T47D (cell line): Measurements from ENCODE around the gene XDH.

ENCODE experiments used
- DNase-seq, 2 experiments: peaks; one replicate each; pipeline versions ENCODE4 v3.0.0 to v3.0.0-alpha.2; 2011 to 2012; ENCODE audit warnings: low read depth in 1 of 2, low spot score in 1 of 2
- JUND ChIP-seq: IDR thresholded peaks from 2 replicates; pipeline ENCODE4 v1.6.1; 2012; ENCODE audit warnings: low read depth
- in situ Hi-C: cut with HindIII; loops from 2 replicates; pipeline ENCODE4 v1.10.0; 2016; ENCODE audit warnings: low sequenced_read_pairs, low pct_unique_long_range_greater_than_20kb

The XDH gene

DNA sequence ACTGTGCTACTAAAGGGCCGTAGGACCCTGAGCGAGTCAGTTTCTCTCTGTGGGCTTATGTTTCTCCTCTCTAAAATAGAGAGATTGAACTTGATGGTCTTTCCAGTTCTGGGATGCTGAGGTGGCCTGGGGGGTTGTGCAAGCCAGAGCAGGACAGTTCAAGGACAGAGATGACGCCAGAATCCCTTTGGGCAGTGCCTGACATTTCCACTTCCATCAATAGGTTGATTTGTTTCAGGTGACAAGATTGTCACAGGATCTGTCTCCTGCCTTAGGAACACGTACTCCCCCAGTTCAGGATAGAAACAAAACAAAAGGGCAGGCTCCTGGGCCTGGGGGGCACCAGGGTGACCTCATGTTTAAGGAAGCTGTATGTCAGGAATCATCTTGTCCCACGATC is 82.0 kb downstream of the XDH start:
- in situ Hi-C loops, result no loop called here
- TF ChIP-seq JUND, result no peak
- no peak for DNase-seq

- in situ Hi-C loops, result no loop called here
- TF ChIP-seq JUND, result no peak
- DNase-seq, result no peak
Measured at GRCh38 chr2:31331156-31331555, 83.4 kb downstream of the XDH start.

DNA sequence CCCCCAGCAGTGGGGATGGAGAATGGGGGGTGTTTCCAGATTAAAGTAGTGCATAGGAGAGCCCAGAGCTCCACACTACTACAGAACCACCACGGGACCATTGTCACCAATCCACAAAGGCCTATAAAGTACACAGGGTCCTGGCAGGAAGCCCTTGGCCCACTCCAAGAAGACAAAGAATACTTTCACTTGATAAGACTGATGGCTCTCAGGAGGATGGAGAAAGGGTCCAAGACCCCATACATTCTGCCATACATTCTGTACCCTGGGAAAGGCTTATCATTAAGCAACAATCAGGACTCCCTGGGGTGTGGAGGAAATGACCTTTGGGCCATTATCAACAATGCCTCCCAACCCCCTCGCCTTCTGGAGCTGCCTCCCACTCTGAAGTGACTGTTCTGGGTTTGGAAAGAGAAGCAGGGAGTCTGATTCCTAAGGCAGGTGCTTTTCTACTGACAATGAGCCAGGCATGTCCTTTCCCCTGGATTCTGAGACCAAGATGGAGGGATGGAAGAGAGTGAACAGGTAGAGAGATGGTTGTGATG is 85.4 kb downstream of the XDH start:
- in situ Hi-C loops, result no loop called here
- DNase-seq, result no peak
- TF ChIP-seq JUND, result no peak

DNA sequence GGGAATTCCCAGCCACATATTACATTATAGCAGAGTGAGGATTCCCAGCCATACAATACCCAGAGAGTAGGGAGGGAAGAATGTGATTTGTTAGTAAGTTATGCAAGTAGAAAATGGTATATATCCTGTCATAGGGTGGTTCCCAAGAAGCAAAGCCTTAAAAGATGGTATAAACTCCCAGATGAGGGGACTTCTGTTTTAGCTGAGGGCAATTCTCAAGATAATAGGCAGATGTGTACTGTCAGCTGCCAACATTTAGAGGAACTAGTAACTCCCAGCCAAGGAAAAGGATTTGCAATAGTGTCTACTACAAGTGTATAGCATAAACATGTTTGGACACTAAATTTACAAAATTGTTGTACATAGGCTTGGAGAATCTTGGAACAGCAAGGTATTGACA is 86.5 kb downstream of the XDH start:
- no peak for DNase-seq
- TF ChIP-seq JUND, result no peak
- in situ Hi-C loops, result no loop called here

DNA sequence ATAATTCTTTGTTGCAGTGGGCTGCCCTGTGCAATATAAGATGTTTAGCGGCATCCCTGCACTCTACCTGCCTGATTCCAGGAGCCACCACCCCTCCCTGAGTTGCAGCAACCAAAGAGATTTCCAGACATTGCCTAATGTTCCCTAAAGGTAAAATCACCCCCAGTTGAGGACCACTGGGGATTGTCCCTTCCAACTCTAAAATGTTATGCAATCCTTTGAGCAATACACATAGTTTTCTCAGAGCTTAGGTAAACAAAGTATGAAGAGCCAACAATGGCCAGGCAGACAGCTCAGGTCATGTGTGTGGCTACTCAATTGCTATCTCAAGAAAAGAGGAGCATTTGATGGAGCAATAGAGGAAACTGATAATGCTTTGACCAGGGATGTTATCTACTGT is 87.0 kb downstream of the XDH start:
- in situ Hi-C loops, result no loop called here
- TF ChIP-seq JUND, result no peak
- DNase-seq, result no peak

DNA sequence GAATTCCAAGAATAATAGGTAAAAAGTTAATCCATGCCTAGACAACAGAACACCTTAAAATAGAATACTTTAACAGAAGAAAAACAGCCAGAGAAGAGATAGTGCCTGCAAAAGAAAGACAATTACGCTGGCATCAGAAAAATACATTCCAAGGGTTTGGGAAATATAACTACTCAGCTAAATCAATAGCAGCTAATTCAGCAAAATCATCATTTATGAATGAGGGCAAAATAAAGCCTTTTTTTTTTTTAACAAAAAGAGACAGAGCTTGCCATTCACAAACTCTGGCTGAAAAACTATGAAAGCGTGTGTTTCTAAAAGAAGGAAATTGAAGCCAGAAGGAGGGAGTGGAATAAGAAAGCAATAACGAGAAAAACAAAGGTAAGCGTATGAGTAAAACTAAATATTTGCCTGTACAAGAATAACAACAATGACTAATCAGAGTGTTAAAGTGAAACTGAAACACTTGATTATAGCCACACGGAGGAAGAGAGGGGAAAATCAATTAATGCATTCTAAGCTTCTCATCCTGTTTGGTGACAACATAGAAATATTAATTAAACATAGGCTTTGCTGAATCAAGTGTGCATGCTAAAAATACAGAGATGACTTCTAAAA is 90.4 kb downstream of the XDH start:
- TF ChIP-seq JUND, result no peak
- DNase-seq, result no peak
- in situ Hi-C loops, result no loop called here

DNA sequence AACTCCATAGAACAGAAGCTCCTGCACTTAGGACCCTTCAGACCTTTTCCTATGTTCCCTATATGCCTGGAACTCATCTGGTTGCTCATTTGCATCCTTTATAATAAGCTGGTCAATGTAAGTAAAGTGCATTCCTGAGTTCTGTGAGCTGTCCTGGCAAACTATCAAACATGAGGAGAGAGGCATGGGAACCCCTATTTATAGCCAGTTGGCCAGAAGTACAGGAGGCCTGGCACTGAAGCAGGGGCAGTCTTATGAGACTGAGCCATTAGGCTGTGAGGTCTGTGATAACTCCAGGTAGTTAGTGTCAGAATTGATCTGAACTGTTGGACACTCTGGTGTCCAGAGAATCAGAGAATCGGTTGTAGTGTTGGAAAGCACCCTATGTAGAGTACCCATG is 92.2 kb downstream of the XDH start:
- TF ChIP-seq JUND, result no peak
- DNase-seq, result no peak
- in situ Hi-C loops, result no loop called here

- in situ Hi-C loops, result no loop called here
- TF ChIP-seq JUND, result no peak
- no peak for DNase-seq
Measured at GRCh38 chr2:31319406-31320175, 95.0 kb downstream of the XDH start.

GRCh38 chr2:31318361-31319336 is 95.9 kb downstream of the XDH start:
- DNase-seq, result no peak
- TF ChIP-seq JUND, result no peak
- in situ Hi-C loops, result no loop called here

DNA sequence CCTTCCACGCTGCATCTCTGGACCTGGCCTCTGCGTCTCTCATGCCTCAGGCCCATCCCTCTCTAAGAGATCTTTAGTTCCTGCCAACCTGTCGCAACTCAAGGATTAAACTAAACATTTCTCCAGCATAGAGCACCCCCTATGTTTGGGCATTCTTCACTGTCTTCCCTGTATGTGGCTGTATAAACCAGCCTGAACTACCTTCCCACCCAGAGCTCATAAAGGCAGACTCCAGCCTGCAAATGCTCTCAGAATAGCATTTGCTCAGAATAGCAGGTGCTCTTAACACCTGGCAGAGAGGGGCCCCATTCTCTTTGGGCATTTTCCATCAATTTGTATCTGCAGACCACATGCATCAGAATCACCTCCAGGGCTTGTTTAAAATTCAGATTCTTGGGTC is 97.1 kb downstream of the XDH start:
- TF ChIP-seq JUND, result no peak
- in situ Hi-C loops, result no loop called here
- DNase-seq, result no peak

DNA sequence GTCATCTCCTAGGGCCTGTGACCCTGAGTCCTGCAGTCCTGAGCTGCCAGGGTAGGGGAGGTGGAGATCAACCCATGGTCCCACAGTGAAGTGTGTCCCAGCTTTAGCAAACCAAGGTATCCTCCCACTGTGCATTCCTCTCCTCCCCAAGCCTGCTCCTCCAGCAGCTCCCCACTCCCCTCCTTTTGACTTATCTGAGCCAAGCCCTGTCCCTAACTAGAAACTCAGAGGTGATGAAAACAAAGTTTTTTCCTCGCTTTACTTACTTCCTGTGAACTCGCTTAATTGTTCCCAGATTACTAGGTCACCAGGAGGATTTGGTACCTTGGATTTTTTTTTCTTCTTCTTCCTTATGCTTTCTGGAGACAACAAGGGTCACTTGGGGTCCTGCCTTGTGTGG is 99.8 kb downstream of the XDH start:
- in situ Hi-C loops, result no loop called here
- DNase-seq, result no peak
- no peak for TF ChIP-seq JUND

GRCh38 chr2:31312898-31313297 is 101.6 kb downstream of the XDH start:
- in situ Hi-C loops, result no loop called here
- no peak for TF ChIP-seq JUND
- DNase-seq, result no peak
